HCT116 (cell line): ENCODE results near the gene SBNO2. TPM values are rescaled to one million over a fixed set of nuclear protein-coding genes. Genes with fewer than 3 reads are reported as not detected.

Experiments
- ATAC-seq: fragments of 200-7000 bp; cut with Tn5 transposase; 2 replicates; pipeline ENCODE4 v1.9.1; 2020; ENCODE audit warnings: mild to moderate bottlenecking, moderate library complexity
- BruUV-seq: library from RNA; stranded (reverse); fragments of 400-500 nt; replicated peaks from 2 replicates; lab custom pipeline; 2021; lab: Mats Ljungman, UMichigan
- CTCF ChIA-PET: fragments of 300-600 bp; sonication (Branson Sonifier 250); formaldehyde crosslinking; loops from one replicate; lab custom pipeline; 2021; ENCODE audit warnings: antibody characterized with exemption; lab: Charles Lee
- POLR2A ChIA-PET: fragments of 300-600, 350-600 bp; sonication (Branson Sonifier 250); formaldehyde crosslinking; loops from one replicate; lab custom pipeline; 2021; ENCODE audit warnings: antibody characterized with exemption; lab: Charles Lee
- RAD21 ChIA-PET, 2 experiments: fragments of 300-600 bp; sonication (Branson Sonifier 250); formaldehyde crosslinking; loops; one replicate each; lab custom pipeline; 2023; ENCODE audit warnings: low total read pairs in 2 of 2; ENCODE audit not compliant: uncharacterized antibody in 2 of 2, unreplicated experiment in 2 of 2, low non-redundant PET in 1 of 2; lab: Charles Lee
- DNase-seq: peaks from one replicate; pipeline ENCODE4 v3.0.0-alpha.2; 2010; ENCODE audit warnings: low read depth, low spot score
- H2AFZ ChIP-seq: fragments of 200-600 bp; shearing (Covaris generic), sonication (generic); 2 replicates; pipeline ENCODE4 v1.6.1; 2017; ENCODE audit warnings: low read depth, mixed run types, mixed read lengths, antibody characterized with exemption, low read length; ENCODE audit not compliant: poor library complexity, severe bottlenecking
- H3K27ac ChIP-seq: 2 replicates; pipeline ENCODE4 v1.5.1; 2012; ENCODE audit warnings: low read depth, low read length
- H3K27me3 ChIP-seq: fragments of 200-600 bp; sonication (generic); 2 replicates; pipeline ENCODE4 v1.6.1; 2016; ENCODE audit warnings: mixed run types, low read length, mixed read lengths; ENCODE audit not compliant: insufficient read depth
- H3K36me3 ChIP-seq, 2 experiments: fragments of 200-500 bp in 1 of 2; fragments of 200-600 bp in 1 of 2; sonication (Bioruptor generic) in 1 of 2; sonication (generic) in 1 of 2; 2 replicates each; pipeline versions ENCODE4 v1.5.1 to v1.6.1; 2014 to 2016; ENCODE audit warnings: low read length in 2 of 2, inconsistent platforms in 1 of 2, mixed read lengths in 1 of 2, mixed run types in 1 of 2; ENCODE audit not compliant: insufficient read depth in 2 of 2, control insufficient read depth in 1 of 2
- H3K4me1 ChIP-seq, 2 experiments: fragments of 200-600 bp in 1 of 2; sonication (generic) in 1 of 2; 2 replicates each; pipeline versions ENCODE4 v1.5.1 to v1.6.1; 2012 to 2017; ENCODE audit warnings: low read length in 2 of 2, inconsistent platforms in 1 of 2, mild to moderate bottlenecking in 1 of 2, mixed read lengths in 1 of 2, mixed run types in 1 of 2, moderate library complexity in 1 of 2; ENCODE audit not compliant: insufficient read depth in 2 of 2, control insufficient read depth in 1 of 2
- H3K4me2 ChIP-seq: fragments of 200-600 bp; sonication (generic); 2 replicates; pipeline ENCODE4 v1.6.1; 2017; ENCODE audit warnings: mixed run types, low read length, mixed read lengths
- H3K4me3 ChIP-seq, 2 experiments: fragments of 200-600 bp in 1 of 2; sonication (generic) in 1 of 2; replicated peaks in 1 of 2; 2 replicates each; pipeline ENCODE4 v1.5.1; 2011 to 2016; ENCODE audit warnings: low read length in 2 of 2, control low read depth in 1 of 2, low read depth in 1 of 2, mild to moderate bottlenecking in 1 of 2, mixed read lengths in 1 of 2, mixed run types in 1 of 2
- H3K79me2 ChIP-seq: fragments of 200-600 bp; sonication (generic); 2 replicates; pipeline ENCODE4 v1.6.1; 2017; ENCODE audit warnings: mild to moderate bottlenecking, mixed run types, low read length, moderate library complexity, mixed read lengths; ENCODE audit not compliant: insufficient read depth
- H3K9ac ChIP-seq: fragments of 200-600 bp; sonication (generic); 2 replicates; pipeline ENCODE4 v1.6.1; 2016; ENCODE audit warnings: low read length, mixed read lengths
- H3K9me2 ChIP-seq: fragments of 200-600 bp; sonication (generic), shearing (Covaris generic); 2 replicates; pipeline ENCODE4 v1.6.1; 2017; ENCODE audit warnings: mixed run types, mild to moderate bottlenecking, moderate library complexity; ENCODE audit not compliant: insufficient read depth
- H3K9me3 ChIP-seq, 2 experiments: fragments of 200-500 bp in 1 of 2; fragments of 200-600 bp in 1 of 2; sonication (Bioruptor generic) in 1 of 2; sonication (generic) in 1 of 2; 2 replicates each; pipeline ENCODE4 v1.6.1; 2014 to 2017; ENCODE audit warnings: low read length in 2 of 2, mixed read lengths in 2 of 2, inconsistent platforms in 1 of 2, low read depth in 1 of 2, mild to moderate bottlenecking in 1 of 2, mixed run types in 1 of 2, moderate library complexity in 1 of 2; ENCODE audit not compliant: control insufficient read depth in 1 of 2, insufficient read depth in 1 of 2
- H4K20me1 ChIP-seq: fragments of 200-600 bp; sonication (generic), shearing (Covaris generic); 2 replicates; pipeline ENCODE4 v1.6.1; 2017; ENCODE audit warnings: mixed run types, mild to moderate bottlenecking, moderate library complexity; ENCODE audit not compliant: insufficient read depth
- CBX3 ChIP-seq: IDR thresholded peaks from 2 replicates; pipeline ENCODE4 v1.6.1; 2012; ENCODE audit warnings: low read depth
- CEBPB ChIP-seq: IDR thresholded peaks from 2 replicates; pipeline ENCODE4 v1.6.1; 2012; ENCODE audit warnings: low read depth
- EGR1 ChIP-seq: IDR thresholded peaks from 2 replicates; pipeline ENCODE4 v1.6.1; 2012; ENCODE audit warnings: low read depth
- EZH2phosphoT487 ChIP-seq: fragments of 200-600 bp; IDR thresholded peaks from 2 replicates; pipeline ENCODE4 v1.6.1; 2018; ENCODE audit warnings: antibody characterized with exemption, borderline replicate concordance
- JUND ChIP-seq: IDR thresholded peaks from 2 replicates; pipeline ENCODE4 v1.6.1; 2012
- POLR2AphosphoS5 ChIP-seq: IDR thresholded peaks from 2 replicates; pipeline ENCODE4 v1.6.1; 2011; ENCODE audit warnings: mild to moderate bottlenecking, low read depth, low read length, moderate library complexity
- SIN3A ChIP-seq: IDR thresholded peaks from 2 replicates; pipeline ENCODE4 v1.6.1; 2012; ENCODE audit warnings: low read depth
- SP1 ChIP-seq: IDR thresholded peaks from 2 replicates; pipeline ENCODE4 v1.6.1; 2012; ENCODE audit warnings: low read depth
- TCF7L2 ChIP-seq: IDR thresholded peaks from 2 replicates; pipeline ENCODE4 v1.7.0; 2011; ENCODE audit warnings: borderline replicate concordance, inconsistent platforms; ENCODE audit not compliant: insufficient read depth, insufficient read length; ENCODE audit errors: extremely low read depth
- YY1 ChIP-seq: IDR thresholded peaks from 2 replicates; pipeline ENCODE4 v1.6.1; 2011; ENCODE audit warnings: low read length, low read depth, moderate library complexity, mild to moderate bottlenecking; ENCODE audit not compliant: insufficient replicate concordance; ENCODE audit errors: extremely low read depth
- ZBTB33 ChIP-seq: IDR thresholded peaks from 2 replicates; pipeline ENCODE4 v1.6.1; 2011; ENCODE audit warnings: mild to moderate bottlenecking, low read length, moderate library complexity; ENCODE audit not compliant: insufficient replicate concordance; ENCODE audit errors: extremely low read depth
- ZFX ChIP-seq: fragments of 450-650 bp; IDR thresholded peaks from 2 replicates; pipeline ENCODE4 v1.6.1; 2017
- ZNF274 ChIP-seq: fragments of 200-500 bp; sonication (Bioruptor generic); IDR thresholded peaks from 2 replicates; pipeline ENCODE4 v1.6.1; 2014; ENCODE audit warnings: mild to moderate bottlenecking, low read depth, low read length, inconsistent platforms
- intact Hi-C: fragments of 100-400 bp; cut with micrococcal nuclease; formaldehyde crosslinking; loops from 2 replicates; pipeline ENCODE4 v1.10.0; 2022
- total RNA-seq: library from RNA; stranded (reverse); gene quantifications from one replicate; pipeline ENCODE4 v1.2.1, GENCODE V29; 2021; ENCODE audit not compliant: unreplicated experiment
- TF ChIP-seq, protein P1 (sequence below), 3 experiments: fragments of 200-600 bp in 1 of 3; sonication (generic) in 1 of 3; IDR thresholded peaks in 2 of 3; conservative IDR thresholded peaks in 1 of 3; 2 replicates each; pipeline ENCODE4 v1.5.1; 2012 to 2017; ENCODE audit warnings: low read depth in 2 of 3, low read length in 2 of 3, antibody characterized with exemption in 1 of 3, borderline replicate concordance in 1 of 3, control low read depth in 1 of 3, mild to moderate bottlenecking in 1 of 3, mixed read lengths in 1 of 3, mixed run types in 1 of 3, moderate library complexity in 1 of 3; ENCODE audit not compliant: insufficient read depth in 1 of 3
- TF ChIP-seq, protein P2 (sequence below): IDR thresholded peaks from 2 replicates; pipeline ENCODE4 v1.6.1; 2012

Gene SBNO2
- total RNA-seq, 1 experiment from 2014 or later, result 66.4 TPM

- DNase-seq, result no peak
- Histone ChIP-seq H3K9me2 (no peaks in the 10 kb centered on the region), H3K27me3 (no peaks in the 10 kb centered on the region), H3K79me2 (peaks cover 72% of the 10 kb centered on the region), H2AFZ (no peak overlapping the region), H3K36me3 (peaks cover 0 to 13% of the 10 kb centered on the region in 2 experiments; a peak in 1 of 4 replicates), H3K4me2 (peak overlapping the region; percentile 96), H3K27ac (peak overlapping the region; percentile 92), H3K4me1 (peaks cover 47 to 73% of the 10 kb centered on the region in 2 experiments), H3K9me3 (no peaks in the 10 kb centered on the region), H3K9ac (peak overlapping the region; percentile 99; the same call in 1 of the 2 replicates), H3K4me3 (peak overlapping the region in 1 of 2 experiments; percentile 98; a peak in 2 of 4 replicates)
- intact Hi-C loops, result no loop called here
- ChIA-PET POLR2A (no interaction called here), RAD21 (no interaction called here)
- ATAC-seq, result no peak
- TF ChIP-seq EGR1, result no peak
- TF ChIP-seq SIN3A, result no peak
- no peak for TF ChIP-seq TCF7L2
- no peak for TF ChIP-seq POLR2AphosphoS5
- TF ChIP-seq EZH2phosphoT487, result no peak
- TF ChIP-seq ZFX, result no peak
- no peak for TF ChIP-seq ZBTB33
- no peak for TF ChIP-seq CEBPB
- TF ChIP-seq, protein P1, sequence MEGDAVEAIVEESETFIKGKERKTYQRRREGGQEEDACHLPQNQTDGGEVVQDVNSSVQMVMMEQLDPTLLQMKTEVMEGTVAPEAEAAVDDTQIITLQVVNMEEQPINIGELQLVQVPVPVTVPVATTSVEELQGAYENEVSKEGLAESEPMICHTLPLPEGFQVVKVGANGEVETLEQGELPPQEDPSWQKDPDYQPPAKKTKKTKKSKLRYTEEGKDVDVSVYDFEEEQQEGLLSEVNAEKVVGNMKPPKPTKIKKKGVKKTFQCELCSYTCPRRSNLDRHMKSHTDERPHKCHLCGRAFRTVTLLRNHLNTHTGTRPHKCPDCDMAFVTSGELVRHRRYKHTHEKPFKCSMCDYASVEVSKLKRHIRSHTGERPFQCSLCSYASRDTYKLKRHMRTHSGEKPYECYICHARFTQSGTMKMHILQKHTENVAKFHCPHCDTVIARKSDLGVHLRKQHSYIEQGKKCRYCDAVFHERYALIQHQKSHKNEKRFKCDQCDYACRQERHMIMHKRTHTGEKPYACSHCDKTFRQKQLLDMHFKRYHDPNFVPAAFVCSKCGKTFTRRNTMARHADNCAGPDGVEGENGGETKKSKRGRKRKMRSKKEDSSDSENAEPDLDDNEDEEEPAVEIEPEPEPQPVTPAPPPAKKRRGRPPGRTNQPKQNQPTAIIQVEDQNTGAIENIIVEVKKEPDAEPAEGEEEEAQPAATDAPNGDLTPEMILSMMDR (IDR thresholded peaks at IDR 0.05 in 2 of 3, conservative IDR thresholded peaks at IDR 0.05 in 1 of 3; ENCODE audit: borderline replicate concordance in 1 of 3, insufficient read depth in 1 of 3, low read depth in 2 of 3, low read length in 2 of 3), result no peak
- no peak for TF ChIP-seq CBX3
- no peak for TF ChIP-seq JUND
- TF ChIP-seq SP1, result no peak
- TF ChIP-seq ZNF274, result no peak
- TF ChIP-seq, protein P2, sequence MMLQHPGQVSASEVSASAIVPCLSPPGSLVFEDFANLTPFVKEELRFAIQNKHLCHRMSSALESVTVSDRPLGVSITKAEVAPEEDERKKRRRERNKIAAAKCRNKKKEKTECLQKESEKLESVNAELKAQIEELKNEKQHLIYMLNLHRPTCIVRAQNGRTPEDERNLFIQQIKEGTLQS, result no peak
- TF ChIP-seq YY1, result no peak
- TF ChIP-seq, all 23 proteins: peak for 0
- no peaks in the 10 kb centered on the region for H4K20me1 ChIP-seq
- BruUV-seq, result no TSS peak
- CTCF ChIA-PET, result no interaction called here
Observed at GRCh38 chr19:1171755-1172352, 2.2 kb downstream of the SBNO2 start.
